ENCODE results near the gene EIF3B.
"Not testable (repeated sequence)": the region's sequence is repeated elsewhere in the genome, so short reads cannot be mapped to it uniquely, and the experiment has no call there.

The EIF3B gene

GRCh38 chr7:2412587-2413201, 58.1 kb downstream of the EIF3B start:
- Histone ChIP-seq H3K4me2 (ENCODE audit: insufficient read depth, low read length) (no peak overlapping the region), H3K79me2 (ENCODE audit: insufficient read depth, low read length) (peaks cover 18% of the 10 kb centered on the region), H3K36me3 (ENCODE audit: insufficient read depth, low read length) (no peaks in the 10 kb centered on the region), H3K9ac (ENCODE audit: low read depth, low read length) (no peak overlapping the region), H4K20me1 (ENCODE audit: insufficient read depth, low read length) (peaks cover 20% of the 10 kb centered on the region), H3K9me3 (ENCODE audit: insufficient read depth, low read length, severe bottlenecking) (no peaks in the 10 kb centered on the region), H3K27me3 (ENCODE audit: insufficient read depth, low read length, poor library complexity) (no peaks in the 10 kb centered on the region), H3K27ac (ENCODE audit: low read length) (no peak overlapping the region), H3K4me1 (ENCODE audit: insufficient read depth, low read length) (no peaks in the 10 kb centered on the region), H3K4me3 (ENCODE audit: low read depth in 1 of 2, low read length in 2 of 2) (no peak overlapping the region), H2AFZ (ENCODE audit: low read depth, low read length) (no peak overlapping the region)
- DNase-seq (no peak), ATAC-seq (ENCODE audit: insufficient read depth, low read depth) (no peak)
- TF ChIP-seq, protein P1, sequence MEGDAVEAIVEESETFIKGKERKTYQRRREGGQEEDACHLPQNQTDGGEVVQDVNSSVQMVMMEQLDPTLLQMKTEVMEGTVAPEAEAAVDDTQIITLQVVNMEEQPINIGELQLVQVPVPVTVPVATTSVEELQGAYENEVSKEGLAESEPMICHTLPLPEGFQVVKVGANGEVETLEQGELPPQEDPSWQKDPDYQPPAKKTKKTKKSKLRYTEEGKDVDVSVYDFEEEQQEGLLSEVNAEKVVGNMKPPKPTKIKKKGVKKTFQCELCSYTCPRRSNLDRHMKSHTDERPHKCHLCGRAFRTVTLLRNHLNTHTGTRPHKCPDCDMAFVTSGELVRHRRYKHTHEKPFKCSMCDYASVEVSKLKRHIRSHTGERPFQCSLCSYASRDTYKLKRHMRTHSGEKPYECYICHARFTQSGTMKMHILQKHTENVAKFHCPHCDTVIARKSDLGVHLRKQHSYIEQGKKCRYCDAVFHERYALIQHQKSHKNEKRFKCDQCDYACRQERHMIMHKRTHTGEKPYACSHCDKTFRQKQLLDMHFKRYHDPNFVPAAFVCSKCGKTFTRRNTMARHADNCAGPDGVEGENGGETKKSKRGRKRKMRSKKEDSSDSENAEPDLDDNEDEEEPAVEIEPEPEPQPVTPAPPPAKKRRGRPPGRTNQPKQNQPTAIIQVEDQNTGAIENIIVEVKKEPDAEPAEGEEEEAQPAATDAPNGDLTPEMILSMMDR (IDR thresholded peaks at IDR 0.05; ENCODE audit: borderline replicate concordance, extremely low read depth, low read length, poor library complexity, severe bottlenecking) = no peak
- TF ChIP-seq EZH2 (IDR thresholded peaks at IDR 0.05; ENCODE audit: borderline replicate concordance, low read depth, low read length, severe bottlenecking) = no peak

GRCh38 chr7:2416063-2416462, 61.4 kb downstream of the EIF3B start:
- Histone ChIP-seq H3K27me3 (ENCODE audit: insufficient read depth, low read length, poor library complexity) (no peaks in the 10 kb centered on the region), H4K20me1 (ENCODE audit: insufficient read depth, low read length) (peaks cover 15% of the 10 kb centered on the region; the same call in 1 of the 2 replicates), H3K9ac (ENCODE audit: low read depth, low read length) (no peak overlapping the region), H3K36me3 (ENCODE audit: insufficient read depth, low read length) (no peaks in the 10 kb centered on the region), H2AFZ (ENCODE audit: low read depth, low read length) (no peak overlapping the region), H3K4me2 (ENCODE audit: insufficient read depth, low read length) (no peak overlapping the region), H3K4me1 (ENCODE audit: insufficient read depth, low read length) (no peaks in the 10 kb centered on the region), H3K9me3 (ENCODE audit: insufficient read depth, low read length, severe bottlenecking) (no peaks in the 10 kb centered on the region), H3K4me3 (ENCODE audit: low read depth in 1 of 2, low read length in 2 of 2) (no peak overlapping the region), H3K79me2 (ENCODE audit: insufficient read depth, low read length) (peaks cover 9% of the 10 kb centered on the region; the same call in 1 of the 2 replicates), H3K27ac (ENCODE audit: low read length) (no peak overlapping the region)
- ATAC-seq (ENCODE audit: insufficient read depth, low read depth) (no peak), DNase-seq (no peak)
- TF ChIP-seq EZH2 (IDR thresholded peaks at IDR 0.05; ENCODE audit: borderline replicate concordance, low read depth, low read length, severe bottlenecking) = no peak
- TF ChIP-seq, protein P1 (IDR thresholded peaks at IDR 0.05; ENCODE audit: borderline replicate concordance, extremely low read depth, low read length, poor library complexity, severe bottlenecking) = no peak

- Histone ChIP-seq H3K4me3 (ENCODE audit: low read depth in 1 of 2, low read length in 2 of 2) (no peak overlapping the region), H3K9me3 (ENCODE audit: insufficient read depth, low read length, severe bottlenecking) (no peaks in the 10 kb centered on the region), H3K9ac (ENCODE audit: low read depth, low read length) (no peak overlapping the region), H3K27me3 (ENCODE audit: insufficient read depth, low read length, poor library complexity) (no peaks in the 10 kb centered on the region), H3K4me2 (ENCODE audit: insufficient read depth, low read length) (no peak overlapping the region), H3K36me3 (ENCODE audit: insufficient read depth, low read length) (no peaks in the 10 kb centered on the region), H3K4me1 (ENCODE audit: insufficient read depth, low read length) (no peaks in the 10 kb centered on the region), H3K79me2 (ENCODE audit: insufficient read depth, low read length) (peaks cover 9% of the 10 kb centered on the region; the same call in 1 of the 2 replicates), H3K27ac (ENCODE audit: low read length) (no peak overlapping the region), H2AFZ (ENCODE audit: low read depth, low read length) (no peak overlapping the region), H4K20me1 (ENCODE audit: insufficient read depth, low read length) (peaks cover 15% of the 10 kb centered on the region; the same call in 1 of the 2 replicates)
- ATAC-seq (ENCODE audit: insufficient read depth, low read depth) (no peak), DNase-seq (no peak)
- no peak for TF ChIP-seq EZH2 (IDR thresholded peaks at IDR 0.05; ENCODE audit: borderline replicate concordance, low read depth, low read length, severe bottlenecking)
These were observed 62.0 kb downstream of the EIF3B start for GRCh38 chr7:2416650-2417049.

- not testable (repeated sequence) for H3K27me3 ChIP-seq (ENCODE audit: insufficient read depth, low read length, poor library complexity); H3K4me2 ChIP-seq (ENCODE audit: insufficient read depth, low read length); H3K79me2 ChIP-seq (ENCODE audit: insufficient read depth, low read length); H3K9ac ChIP-seq (ENCODE audit: low read depth, low read length); H3K27ac ChIP-seq (ENCODE audit: low read length); H3K9me3 ChIP-seq (ENCODE audit: insufficient read depth, low read length, severe bottlenecking); H3K4me3 ChIP-seq (ENCODE audit: low read depth in 1 of 2, low read length in 2 of 2); H3K4me1 ChIP-seq (ENCODE audit: insufficient read depth, low read length); ATAC-seq (ENCODE audit: insufficient read depth, low read depth); H3K36me3 ChIP-seq (ENCODE audit: insufficient read depth, low read length); DNase-seq; H2AFZ ChIP-seq (ENCODE audit: low read depth, low read length)
- H4K20me1 ChIP-seq (ENCODE audit: insufficient read depth, low read length) = peaks cover 15% of the 10 kb centered on the region; the same call in 1 of the 2 replicates
These were observed 62.6 kb downstream of the EIF3B start for GRCh38 chr7:2417178-2417577.

Measured in DND-41 (cell line).